RWPE2 (cell line): ENCODE data around the gene PPP1R14C.

Source experiments
- ATAC-seq: fragments of 200-7000 bp; cut with Tn5 transposase; 3 replicates; pipeline ENCODE4 v1.9.1; 2021; ENCODE audit warnings: low read depth
- DNase-seq: peaks from one replicate; pipeline ENCODE4 v3.0.0-alpha.2; 2020; ENCODE audit warnings: low spot score
- H3K27ac ChIP-seq: fragments of 450-650 bp; 2 replicates; pipeline ENCODE4 v1.5.1; 2017; ENCODE audit warnings: mild to moderate bottlenecking; ENCODE audit not compliant: poor library complexity, severe bottlenecking
- H3K27me3 ChIP-seq: fragments of 250-450 bp; sonication (Bioruptor Pico); 2 replicates; pipeline ENCODE4 v1.5.1; 2021; ENCODE audit warnings: mild to moderate bottlenecking, moderate library complexity; ENCODE audit not compliant: insufficient read depth, poor library complexity, severe bottlenecking
- H3K36me3 ChIP-seq: fragments of 250-450 bp; sonication (Bioruptor Pico); 2 replicates; pipeline ENCODE4 v1.5.1; 2020; ENCODE audit warnings: low read depth, mild to moderate bottlenecking, moderate library complexity
- H3K4me1 ChIP-seq: fragments of 250-450 bp; sonication (Bioruptor Pico); 2 replicates; pipeline ENCODE4 v1.5.1; 2021; ENCODE audit warnings: mild to moderate bottlenecking, moderate library complexity; ENCODE audit not compliant: insufficient read depth, poor library complexity, severe bottlenecking
- H3K4me3 ChIP-seq: fragments of 250-450 bp; sonication (Bioruptor Pico); 2 replicates; pipeline ENCODE4 v1.5.1; 2021; ENCODE audit warnings: mild to moderate bottlenecking, moderate library complexity; ENCODE audit not compliant: severe bottlenecking
- H3K9me3 ChIP-seq: fragments of 250-450 bp; sonication (Bioruptor Pico); 2 replicates; pipeline ENCODE4 v1.5.1; 2021; ENCODE audit warnings: mild to moderate bottlenecking, moderate library complexity; ENCODE audit not compliant: severe bottlenecking
- TF ChIP-seq, protein P1 (sequence below): fragments of 450-650 bp; IDR thresholded peaks from one replicate; pipeline ENCODE4 v1.5.1; 2017; ENCODE audit warnings: mild to moderate bottlenecking, moderate library complexity; ENCODE audit not compliant: poor library complexity, severe bottlenecking

Gene PPP1R14C

DNA sequence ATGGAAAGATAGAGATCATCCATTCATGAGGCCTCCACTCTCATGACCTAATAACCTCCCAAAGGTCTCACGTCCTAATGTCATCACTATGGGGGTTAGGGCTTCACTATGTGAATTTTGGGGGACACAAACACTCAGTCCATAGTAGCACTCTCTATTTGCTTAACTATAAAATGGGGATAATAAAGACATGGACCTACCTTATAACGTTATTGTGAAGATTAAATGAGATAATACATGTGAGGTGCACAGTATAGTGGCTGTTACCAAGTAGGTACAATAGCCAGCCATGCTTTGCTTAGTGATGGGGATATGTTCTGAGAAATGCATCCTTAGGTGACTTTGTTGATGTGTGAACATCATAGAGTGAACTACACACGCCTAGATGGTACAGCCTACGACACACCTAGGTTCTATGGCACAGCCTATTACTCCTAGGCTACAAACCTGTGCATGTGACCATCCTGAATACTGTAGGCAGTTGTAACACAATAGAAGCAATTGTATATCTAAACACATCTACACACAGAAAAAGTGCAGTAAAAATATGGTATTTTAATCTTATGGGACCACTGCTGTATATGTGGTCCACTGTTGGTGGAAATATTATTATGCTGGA, 39.7 kb downstream of the PPP1R14C start:
- no peak for ATAC-seq
- peak overlapping the region; percentile 24 for H3K27ac ChIP-seq

DNA sequence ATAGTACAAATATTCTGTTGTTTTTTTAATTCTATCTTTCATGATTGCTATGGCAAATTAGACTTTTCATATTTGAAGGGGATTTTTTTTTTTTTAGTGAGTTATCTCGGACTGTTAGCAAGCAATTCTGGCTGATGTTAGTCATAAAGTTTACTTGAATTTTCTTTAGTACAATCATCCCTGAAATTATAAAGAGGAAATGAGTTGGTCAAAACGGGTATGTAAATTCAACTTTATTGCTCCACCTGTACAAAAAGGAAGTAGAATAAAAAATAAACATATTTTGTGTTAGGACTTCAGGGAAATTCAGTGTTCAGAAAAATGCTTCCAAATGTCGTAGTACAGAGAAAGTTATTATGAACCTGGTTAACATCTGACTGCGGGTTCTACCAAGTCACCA, 40.3 kb downstream of the PPP1R14C start:
- no peaks in the 10 kb centered on the region for H3K9me3 ChIP-seq
- no peaks in the 10 kb centered on the region; the same call in 1 of the 2 replicates for H3K36me3 ChIP-seq
- DNase-seq (no peak), ATAC-seq (no peak)
- no peak overlapping the region for H3K4me3 ChIP-seq
- peaks cover 26% of the 10 kb centered on the region for H3K4me1 ChIP-seq
- peak overlapping the region; percentile 24 for H3K27ac ChIP-seq
- no peaks in the 10 kb centered on the region for H3K27me3 ChIP-seq
- TF ChIP-seq, protein P1, sequence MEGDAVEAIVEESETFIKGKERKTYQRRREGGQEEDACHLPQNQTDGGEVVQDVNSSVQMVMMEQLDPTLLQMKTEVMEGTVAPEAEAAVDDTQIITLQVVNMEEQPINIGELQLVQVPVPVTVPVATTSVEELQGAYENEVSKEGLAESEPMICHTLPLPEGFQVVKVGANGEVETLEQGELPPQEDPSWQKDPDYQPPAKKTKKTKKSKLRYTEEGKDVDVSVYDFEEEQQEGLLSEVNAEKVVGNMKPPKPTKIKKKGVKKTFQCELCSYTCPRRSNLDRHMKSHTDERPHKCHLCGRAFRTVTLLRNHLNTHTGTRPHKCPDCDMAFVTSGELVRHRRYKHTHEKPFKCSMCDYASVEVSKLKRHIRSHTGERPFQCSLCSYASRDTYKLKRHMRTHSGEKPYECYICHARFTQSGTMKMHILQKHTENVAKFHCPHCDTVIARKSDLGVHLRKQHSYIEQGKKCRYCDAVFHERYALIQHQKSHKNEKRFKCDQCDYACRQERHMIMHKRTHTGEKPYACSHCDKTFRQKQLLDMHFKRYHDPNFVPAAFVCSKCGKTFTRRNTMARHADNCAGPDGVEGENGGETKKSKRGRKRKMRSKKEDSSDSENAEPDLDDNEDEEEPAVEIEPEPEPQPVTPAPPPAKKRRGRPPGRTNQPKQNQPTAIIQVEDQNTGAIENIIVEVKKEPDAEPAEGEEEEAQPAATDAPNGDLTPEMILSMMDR = no peak

More for the DNA sequence above, 39.7 kb downstream of the PPP1R14C start:
- H3K36me3 ChIP-seq = no peaks in the 10 kb centered on the region
- H3K9me3 ChIP-seq = no peaks in the 10 kb centered on the region
- no peak for DNase-seq
- no peaks in the 10 kb centered on the region for H3K27me3 ChIP-seq
- H3K4me1 ChIP-seq = peaks cover 22% of the 10 kb centered on the region
- TF ChIP-seq, protein P1 = no peak
- H3K4me3 ChIP-seq = no peak overlapping the region

DNA sequence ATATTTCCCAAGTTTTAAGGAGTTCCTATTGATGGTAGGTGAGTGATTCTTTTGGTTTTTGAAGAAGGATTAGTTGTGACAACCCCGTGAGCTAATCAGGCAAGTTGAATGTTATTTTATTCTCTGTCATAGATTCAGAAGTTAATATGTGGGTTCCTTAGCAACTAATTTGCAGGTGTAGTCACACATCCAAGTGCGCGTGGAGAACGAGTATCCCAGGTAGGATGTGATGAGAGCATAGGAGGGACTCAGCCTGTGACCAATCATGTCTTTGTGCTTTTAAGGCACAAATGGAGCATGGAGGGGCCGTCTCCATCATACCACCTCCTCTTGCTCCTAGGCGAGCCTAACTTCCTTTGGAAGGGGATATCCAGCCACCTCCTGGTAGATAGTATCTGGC, 41.1 kb downstream of the PPP1R14C start:
- Histone ChIP-seq H3K4me3 (no peak overlapping the region), H3K9me3 (no peaks in the 10 kb centered on the region), H3K36me3 (no peaks in the 10 kb centered on the region; the same call in 1 of the 2 replicates), H3K27me3 (no peaks in the 10 kb centered on the region), H3K4me1 (peaks cover 26% of the 10 kb centered on the region), H3K27ac (peak overlapping the region; percentile 24)
- TF ChIP-seq, protein P1 = no peak
- DNase-seq (no peak), ATAC-seq (no peak)

DNA sequence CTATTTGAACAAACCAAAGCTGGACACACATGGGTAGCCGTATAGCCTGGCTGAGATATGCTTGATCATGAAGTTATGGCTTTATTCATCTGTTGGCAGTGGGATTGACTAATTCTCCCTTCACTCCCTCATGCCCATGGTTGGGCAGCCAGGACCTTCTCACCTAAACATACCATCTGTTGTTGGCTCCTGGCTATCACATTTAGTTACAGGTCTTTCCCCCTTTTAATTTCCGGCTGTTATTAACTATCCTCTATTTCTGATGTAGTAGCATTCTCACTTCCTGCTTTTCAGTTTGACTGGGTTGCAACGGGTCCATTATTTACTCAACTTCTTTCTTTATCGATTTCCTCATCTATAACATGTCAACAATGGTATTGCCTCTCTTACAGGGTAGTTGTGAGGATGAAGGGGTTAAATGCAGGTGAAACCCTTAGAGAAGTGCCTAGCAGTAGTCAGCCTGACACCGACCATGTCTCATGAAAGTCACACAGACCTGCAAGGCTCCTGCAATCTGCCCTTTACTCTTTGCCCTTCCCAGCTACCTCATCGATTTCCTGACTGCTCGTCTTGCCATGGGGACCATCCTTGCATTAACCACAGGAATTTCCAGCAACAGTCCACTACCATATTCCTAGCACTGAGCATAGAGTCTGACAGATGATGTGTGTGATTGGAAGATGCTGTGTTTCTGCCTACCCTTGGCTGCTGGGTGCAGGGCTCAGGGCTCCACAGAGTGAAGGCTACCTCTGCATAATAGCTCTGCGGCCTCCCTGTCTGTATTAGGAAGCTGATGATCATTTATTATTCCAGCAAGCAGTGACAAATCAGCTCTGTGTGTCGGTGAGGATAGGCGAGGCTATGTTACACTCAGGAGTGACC, 42.2 kb downstream of the PPP1R14C start:
- Histone ChIP-seq H3K9me3 (no peaks in the 10 kb centered on the region), H3K4me3 (no peak overlapping the region), H3K36me3 (no peaks in the 10 kb centered on the region; the same call in 1 of the 2 replicates), H3K4me1 (peaks cover 26% of the 10 kb centered on the region), H3K27ac (no peak overlapping the region), H3K27me3 (no peaks in the 10 kb centered on the region)
- TF ChIP-seq, protein P1 = no peak
- DNase-seq (no peak), ATAC-seq (no peak)
